SW 1271 (cell line): ENCODE data around the gene FCMR.

Experiments used
- DNase-seq, 2 experiments: peaks; one replicate each; lab custom pipeline; 2025; lab: John Stamatoyannopoulos, UW

FCMR gene

GRCh38 chr1:206923009-206923960 is 1.5 kb upstream of the FCMR start:
- no peak for DNase-seq

GRCh38 chr1:206922524-206922923 is 783 bp upstream of the FCMR start:
- no peak for DNase-seq

GRCh38 chr1:206918076-206918475 is 3.7 kb downstream of the FCMR start:
- no peak for DNase-seq

GRCh38 chr1:206916000-206916709 is 5.6 kb downstream of the FCMR start:
- DNase-seq: no peak

- DNase-seq: no peak
Observed at GRCh38 chr1:206915030-206915735, 6.6 kb downstream of the FCMR start.

- no peak for DNase-seq
Observed at GRCh38 chr1:206913766-206914537, 7.8 kb downstream of the FCMR start.

- DNase-seq: peak in 1 of 2 experiments; percentile 62
Observed at GRCh38 chr1:206912445-206913095, 9.2 kb downstream of the FCMR start.

- peak in 1 of 2 experiments; percentile 29 for DNase-seq
Observed at GRCh38 chr1:206911064-206911663, 10.6 kb downstream of the FCMR start.

- no peak for DNase-seq
Observed at GRCh38 chr1:206909883-206910318, 11.8 kb downstream of the FCMR start.

- DNase-seq: no peak
Observed at GRCh38 chr1:206909161-206909882, 12.4 kb downstream of the FCMR start.

GRCh38 chr1:206908038-206908437 is 13.7 kb downstream of the FCMR start:
- DNase-seq: no peak

- DNase-seq: no peak
Observed at GRCh38 chr1:206907304-206907991, 14.3 kb downstream of the FCMR start.

- DNase-seq: peak; percentile 29 to 65
Observed at GRCh38 chr1:206905295-206906164, 16.2 kb downstream of the FCMR start.

- DNase-seq: no peak
Observed at GRCh38 chr1:206904423-206905142, 17.2 kb downstream of the FCMR start.

GRCh38 chr1:206903687-206904086 is 18.1 kb downstream of the FCMR start:
- DNase-seq: no peak

GRCh38 chr1:206902702-206903101 is 19.0 kb downstream of the FCMR start:
- no peak for DNase-seq

GRCh38 chr1:206901944-206902343 is 19.8 kb downstream of the FCMR start:
- no peak for DNase-seq

GRCh38 chr1:206900149-206900548 is 21.6 kb downstream of the FCMR start:
- no peak for DNase-seq
